HG03097 (cell line): Measurements from ENCODE around the gene S100A8.
"Not testable (repeated sequence)": the region's sequence is repeated elsewhere in the genome, so short reads cannot be mapped to it uniquely, and the experiment has no call there.

Experiments
- ATAC-seq: cut with Tn5 transposase; IDR thresholded peaks from one replicate; pipeline ENCODE4 v1.9.1; 2021; ENCODE audit not compliant: unreplicated experiment, low FRiP score

Gene S100A8

DNA sequence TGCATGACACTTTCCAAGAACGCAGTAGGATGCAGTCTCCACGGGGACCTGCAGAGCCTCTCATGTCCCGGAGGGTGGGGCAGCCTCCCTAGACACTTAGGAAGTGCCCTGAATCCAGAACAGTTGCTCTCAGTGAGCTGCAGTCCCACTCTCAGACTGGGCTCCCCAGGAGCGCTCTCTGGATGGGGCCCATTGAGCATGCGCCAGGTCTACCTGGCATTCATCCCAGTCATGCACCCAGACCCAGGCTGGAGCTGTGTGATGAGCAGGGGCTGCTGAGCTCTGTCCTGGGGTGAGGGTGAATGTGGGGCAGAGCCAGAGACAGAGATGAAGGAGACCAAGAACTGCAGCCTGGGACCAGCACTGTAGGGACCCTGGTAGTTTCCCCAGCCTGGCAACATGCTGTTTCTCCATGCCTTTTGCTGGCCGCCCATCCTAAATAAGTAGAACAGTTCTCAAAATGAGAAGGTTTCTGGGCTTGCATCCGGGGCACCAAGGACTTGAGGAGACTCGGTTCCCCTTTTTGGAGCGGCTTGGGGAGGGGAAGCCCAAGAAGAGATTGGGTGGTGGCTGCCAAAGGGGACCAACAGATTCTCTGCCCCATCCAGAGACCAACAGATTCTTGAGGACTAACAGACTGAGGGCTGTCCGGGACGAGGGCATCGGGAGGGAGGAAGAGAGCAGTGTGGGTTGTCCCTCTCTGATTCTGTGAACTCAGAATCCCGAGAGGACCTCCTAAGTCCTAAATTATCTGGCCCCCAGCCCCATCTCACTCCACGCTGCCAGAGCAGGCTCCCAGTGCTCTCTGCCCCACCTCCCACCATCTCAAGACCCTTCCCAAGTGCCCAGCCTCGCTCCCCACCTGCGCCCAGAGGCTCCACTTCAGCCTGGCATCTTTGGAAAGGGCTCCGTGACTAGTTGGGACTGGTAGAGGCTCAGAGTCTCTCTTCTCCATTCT is 41.2 kb downstream of the S100A8 start:
- ATAC-seq, result no peak

DNA sequence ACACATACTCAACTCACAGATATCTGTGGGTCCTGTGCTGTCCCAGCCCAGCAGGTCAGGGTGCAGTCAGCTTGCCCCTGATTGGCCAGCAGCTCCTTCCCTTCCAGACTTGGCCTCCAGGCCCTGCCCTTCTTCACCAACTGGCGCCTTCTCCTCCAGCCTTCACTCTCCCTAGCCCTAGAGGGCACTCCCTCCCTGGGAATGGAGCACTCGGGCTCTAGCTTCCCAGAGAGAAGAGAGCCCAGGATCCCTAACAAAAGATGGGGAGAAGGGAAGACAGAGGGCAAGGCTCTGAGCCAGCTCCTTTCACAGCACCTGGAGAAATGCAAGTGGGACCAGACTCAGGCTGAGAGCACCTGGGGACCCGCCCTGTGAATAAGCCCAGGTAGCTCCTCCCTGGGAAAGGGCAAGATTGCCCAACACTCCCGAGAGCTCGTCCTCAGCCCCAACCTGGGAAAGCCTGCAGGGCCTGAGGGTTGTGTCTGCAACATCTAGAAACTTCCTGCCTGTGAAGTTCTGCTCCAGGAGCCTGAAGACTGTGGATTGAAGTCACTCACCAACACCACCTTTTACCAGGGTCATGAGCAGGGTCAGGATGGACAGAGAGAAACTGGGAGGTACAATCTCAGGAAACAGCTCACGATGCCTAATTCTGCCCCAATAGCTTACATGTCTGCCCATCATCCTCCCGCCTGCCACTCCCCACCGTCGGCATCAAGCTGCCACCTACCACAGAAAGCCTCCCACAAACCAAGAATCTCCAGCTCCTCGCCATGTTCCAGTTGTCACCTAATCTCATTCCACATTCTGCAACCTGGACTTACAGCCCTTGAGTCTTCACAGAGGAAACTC is 42.1 kb downstream of the S100A8 start, which contains the start of gene PGLYRP4:
TSS of gene PGLYRP4 (minus strand) at position 331 of the 852 bp plus-strand sequence. CDS start 909 bp downstream, outside the sequence.
- no peak for ATAC-seq

DNA sequence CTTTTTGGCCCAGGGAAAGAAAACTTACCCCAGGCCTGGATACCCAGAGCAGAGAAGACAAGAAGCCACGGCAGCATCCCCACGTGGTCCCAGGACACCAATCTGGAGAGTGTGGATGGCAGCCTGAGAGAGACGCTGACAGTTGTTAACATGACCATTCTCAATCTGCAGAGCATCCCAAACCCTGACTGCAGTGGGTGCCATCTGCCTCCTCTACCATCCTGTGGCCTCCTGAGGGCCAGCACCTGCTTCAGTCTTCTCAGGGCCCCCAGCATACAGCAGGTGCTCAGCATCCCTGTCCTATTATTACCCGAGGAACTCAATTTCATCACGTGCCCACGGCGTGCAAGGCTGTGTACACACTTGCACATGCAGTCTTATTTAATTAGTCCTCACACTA is 43.0 kb downstream of the S100A8 start:
- ATAC-seq, result no peak

DNA sequence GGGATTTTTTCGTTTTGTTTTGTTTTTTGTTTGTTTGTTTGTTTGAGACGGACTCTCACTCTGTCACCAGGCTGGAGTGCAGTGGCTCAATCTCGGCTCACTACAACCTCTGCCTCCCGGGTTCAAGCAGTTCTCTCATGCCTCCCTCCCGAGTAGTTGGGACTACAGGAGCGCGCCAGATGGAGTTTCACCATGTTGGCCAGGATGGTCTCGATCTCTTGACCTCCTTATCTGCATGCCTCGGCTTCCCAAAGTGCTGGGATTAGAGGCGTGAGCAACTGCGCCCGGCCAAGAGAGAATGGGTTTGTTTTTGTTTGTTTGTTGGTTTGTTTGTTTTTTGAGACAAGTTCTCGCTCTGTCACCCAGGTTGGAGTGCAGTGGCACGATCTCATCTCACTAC is 43.8 kb downstream of the S100A8 start:
- ATAC-seq, result not testable (repeated sequence)

DNA sequence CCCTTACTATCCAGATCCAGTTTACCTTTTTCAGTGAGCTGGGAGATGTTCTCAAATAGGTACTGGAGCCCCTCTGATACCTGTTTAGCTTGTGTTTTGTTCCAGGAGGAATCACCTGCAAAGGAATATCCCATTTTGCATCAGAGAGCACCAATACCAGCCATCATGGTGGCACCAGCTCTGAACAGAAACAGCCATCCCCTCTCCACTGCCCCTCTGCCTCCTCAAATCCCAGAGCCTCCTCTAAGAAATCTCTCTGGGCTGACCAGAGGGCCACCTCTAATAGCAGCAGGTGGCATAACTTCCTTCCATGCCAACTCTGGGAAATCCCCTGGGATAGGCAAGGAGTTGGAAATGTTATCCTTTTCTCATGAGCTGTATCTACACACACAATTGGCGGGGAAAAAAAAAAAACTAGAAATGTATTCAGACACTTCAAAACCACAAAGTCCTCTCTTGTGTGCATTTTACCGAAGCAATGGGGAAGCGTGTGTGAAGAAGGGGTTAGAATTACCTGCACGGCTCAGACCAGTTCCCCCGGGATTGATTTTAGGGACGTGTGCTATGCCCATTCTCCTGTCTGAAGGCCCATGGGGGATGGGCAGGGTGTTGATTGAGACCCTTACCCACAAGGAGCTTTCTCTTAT is 44.7 kb downstream of the S100A8 start:
- no peak for ATAC-seq

DNA sequence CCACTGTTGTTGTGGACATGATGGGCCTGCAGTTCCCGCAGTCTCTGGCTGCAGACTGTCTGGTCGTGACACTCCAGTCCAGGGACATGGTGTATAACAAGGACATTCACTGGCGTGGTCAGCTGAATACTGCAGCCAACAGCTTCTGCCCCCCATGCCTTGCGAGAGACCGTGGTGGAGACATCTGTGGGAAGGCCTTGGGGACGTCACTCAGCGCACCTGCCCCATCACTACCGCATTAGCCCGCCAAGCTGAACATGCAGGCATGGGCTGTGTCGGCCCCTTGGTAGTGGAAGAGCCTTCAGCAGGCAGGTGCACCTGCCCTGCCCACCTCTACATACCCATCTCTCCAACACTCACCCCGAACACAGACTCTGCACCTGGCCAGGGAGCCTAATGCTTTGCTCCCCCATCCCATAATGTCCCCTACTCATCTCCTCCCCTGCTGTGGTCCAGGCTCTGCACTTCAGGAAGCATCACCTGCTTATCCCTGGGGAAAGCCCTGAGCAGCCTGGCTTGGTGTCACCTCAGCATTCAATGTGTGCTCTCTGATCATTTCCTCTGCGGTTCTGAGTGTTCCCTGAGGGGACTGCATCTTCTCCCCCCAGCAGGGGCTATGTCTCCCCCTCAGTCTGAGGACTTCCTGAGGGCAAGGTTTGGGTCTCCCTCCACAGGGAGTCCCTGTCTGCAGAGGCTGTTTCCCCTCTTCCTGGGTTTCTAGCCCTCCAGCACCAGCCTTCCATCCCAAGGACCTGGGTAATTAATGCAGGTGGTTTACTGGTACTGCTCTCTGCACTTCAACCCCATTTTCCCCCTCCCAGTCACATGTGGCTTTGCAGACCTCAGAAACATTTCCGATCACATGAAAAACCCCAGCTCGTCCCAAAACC is 45.4 kb downstream of the S100A8 start:
- no peak for ATAC-seq

DNA sequence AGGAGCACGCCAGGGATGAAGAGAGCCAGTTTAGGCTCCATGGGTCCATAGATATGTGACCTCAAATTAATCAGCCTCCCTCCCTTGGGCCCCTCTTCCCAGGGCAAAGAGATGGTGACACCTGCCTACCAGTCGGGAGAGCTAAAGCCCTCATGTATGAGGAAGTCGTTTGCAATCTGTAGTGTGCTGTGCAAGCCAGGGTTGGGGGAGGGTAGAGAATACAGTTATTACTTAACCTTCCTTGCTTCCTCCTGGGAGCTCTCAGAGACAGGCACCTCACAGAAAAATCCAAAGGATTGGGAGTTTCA is 46.2 kb downstream of the S100A8 start:
- no peak for ATAC-seq

DNA sequence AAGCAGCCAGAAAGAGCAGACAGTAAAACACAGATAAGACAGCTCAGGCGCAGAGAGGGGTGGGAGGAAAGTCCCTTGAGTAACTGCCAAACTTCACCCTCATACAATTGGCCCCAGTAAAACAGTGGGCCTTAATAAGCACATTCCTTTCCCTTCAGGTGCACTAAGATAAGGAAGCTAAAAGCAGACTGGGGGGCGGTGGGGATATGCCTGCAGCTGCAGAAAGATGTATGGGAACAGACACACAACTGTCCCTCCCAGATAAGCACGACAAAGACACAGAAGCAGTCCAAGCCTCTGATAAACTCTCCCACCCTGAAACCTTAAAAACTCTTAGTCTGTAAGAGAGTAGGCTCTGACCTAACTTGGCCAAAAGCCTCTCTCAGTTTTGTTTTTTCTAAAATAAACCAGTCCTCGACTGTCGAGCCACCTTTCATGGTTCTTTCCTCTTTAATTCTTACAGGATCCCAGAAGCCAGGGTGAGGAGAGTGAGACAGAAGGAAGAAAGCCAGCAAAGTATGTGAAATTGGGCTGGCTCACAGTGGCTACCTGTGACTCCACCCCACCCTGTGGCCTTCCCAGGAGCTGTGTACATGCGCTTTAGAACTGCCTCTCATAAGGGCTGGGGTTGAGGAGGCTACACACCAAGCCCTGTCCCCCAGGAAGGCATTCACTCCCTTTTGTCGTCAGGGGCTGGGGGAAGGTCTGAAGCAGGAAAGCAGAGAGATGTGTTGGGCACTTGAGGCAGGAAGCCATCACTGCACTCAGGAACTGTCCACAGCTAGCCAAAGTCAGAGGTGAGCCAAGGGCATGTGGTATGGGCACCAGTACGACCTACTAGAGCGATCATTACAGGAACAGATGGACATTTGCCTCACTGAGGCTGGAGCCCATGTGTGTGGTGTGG is 46.8 kb downstream of the S100A8 start:
- ATAC-seq, result no peak

DNA sequence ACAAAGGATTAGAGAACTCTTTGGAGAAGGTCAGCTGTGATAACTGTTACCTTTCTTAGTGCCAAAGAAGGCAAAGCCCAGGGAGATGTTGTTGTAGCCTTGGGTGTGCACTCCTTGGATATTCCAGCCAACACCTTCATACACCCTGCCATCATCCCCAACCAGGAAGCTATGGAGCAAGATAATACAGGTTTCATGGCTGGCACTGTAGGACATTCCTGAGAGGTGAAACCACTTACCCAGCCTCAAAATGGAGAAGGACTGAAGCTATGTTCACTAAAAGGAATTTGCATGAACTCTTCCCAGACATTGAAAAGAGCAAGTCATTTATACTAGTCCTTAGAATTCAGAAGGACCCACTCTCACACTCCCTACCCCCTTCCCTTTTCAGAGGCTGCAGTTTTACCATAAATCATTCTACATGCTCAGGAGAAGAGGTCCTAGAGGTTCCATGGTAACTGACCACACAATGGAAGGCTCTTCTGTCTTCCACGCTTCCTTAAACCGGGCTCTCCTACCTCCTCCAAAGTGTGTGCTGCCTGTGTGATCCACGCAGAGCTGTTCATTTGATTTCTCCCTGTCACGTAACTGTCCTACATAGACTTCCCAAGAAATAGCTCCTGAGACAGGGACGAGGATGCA is 47.7 kb downstream of the S100A8 start:
- no peak for ATAC-seq

DNA sequence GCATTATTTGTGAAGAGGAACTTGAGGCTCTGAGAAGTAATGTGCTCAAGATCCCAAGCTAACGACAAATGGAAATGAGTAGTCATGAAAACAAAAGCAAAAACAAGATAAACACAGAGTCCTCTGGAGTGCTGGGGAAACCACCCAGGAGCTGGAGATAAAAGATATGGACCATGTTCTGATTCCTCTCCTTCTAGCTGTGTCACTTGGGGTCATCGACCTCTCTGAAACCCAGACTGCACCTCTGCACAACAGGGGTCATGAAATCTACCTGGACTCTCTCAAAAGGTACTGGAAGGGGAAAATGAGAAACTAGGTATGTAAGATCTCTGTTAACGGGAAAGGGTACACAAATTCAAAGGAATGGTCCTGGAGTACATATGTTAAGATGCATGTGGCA is 48.7 kb downstream of the S100A8 start:
- no peak for ATAC-seq

DNA sequence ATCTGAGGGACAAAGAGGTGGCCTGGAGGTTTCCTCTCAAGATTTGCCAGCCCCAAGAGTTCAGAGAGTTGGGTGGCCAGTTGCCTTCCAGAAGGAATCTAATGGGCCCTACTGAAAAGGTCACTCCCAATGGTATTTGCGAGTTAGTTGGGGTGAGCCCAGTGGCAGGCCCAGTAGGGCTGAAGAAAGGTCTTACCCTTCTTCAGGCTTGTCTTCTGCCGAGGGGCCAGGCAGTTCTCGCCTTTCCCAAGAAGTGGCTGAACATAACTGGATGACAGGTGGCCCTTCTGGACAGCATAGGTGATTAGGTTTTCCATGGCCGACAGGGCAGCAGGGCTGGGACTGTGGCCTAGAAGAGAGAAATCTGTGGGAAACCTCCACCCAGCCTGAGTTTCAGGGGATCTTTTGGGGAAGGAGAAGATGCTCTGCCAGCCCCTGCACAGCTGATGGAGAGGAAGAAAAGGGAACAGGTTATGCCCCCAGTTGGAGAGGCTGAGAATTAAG is 49.4 kb downstream of the S100A8 start:
- ATAC-seq, result no peak

DNA sequence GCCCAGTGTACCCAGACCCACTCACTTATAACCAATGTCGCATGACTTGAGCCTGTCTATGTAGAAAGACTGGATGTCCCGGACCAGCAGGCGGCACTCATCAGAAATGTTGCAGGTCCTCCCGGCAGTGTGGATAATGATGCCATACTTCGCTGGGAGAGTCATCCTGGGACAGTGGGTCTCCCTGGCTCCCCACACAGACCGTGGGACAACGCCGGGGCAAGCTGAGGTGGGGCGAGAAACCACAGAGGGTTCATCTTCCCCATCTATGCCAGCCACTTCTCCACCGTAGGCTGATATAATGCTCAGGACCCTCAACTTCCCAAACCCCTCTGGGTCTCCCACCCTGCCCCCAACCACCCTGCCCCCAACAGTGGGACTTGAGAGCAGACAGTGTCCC is 50.5 kb downstream of the S100A8 start:
- no peak for ATAC-seq
